MM.1S (cell line): ENCODE measurements around the gene FAAP100.
"Not testable (repeated sequence)": the region's sequence is repeated elsewhere in the genome, so short reads cannot be mapped to it uniquely, and the experiment has no call there.

Source experiments
- DNase-seq: peaks from one replicate; pipeline ENCODE4 v3.0.0-alpha.2; 2015
- H2AFZ ChIP-seq: fragments of 300-600 bp; sonication (generic); 2 replicates; pipeline ENCODE4 v1.6.0; 2016; ENCODE audit warnings: antibody characterized with exemption, low read length
- H3F3A ChIP-seq: fragments of 300-600 bp; sonication (generic); 2 replicates; pipeline ENCODE4 v1.6.1; 2016; ENCODE audit warnings: mild to moderate bottlenecking, antibody characterized with exemption, low read length, moderate library complexity, mixed read lengths; ENCODE audit not compliant: insufficient read depth
- H3K27ac ChIP-seq: fragments of 300-600 bp; sonication (generic); 2 replicates; pipeline ENCODE4 v1.5.1; 2016; ENCODE audit warnings: mild to moderate bottlenecking, low read length
- H3K27me3 ChIP-seq: fragments of 300-600 bp; sonication (generic); replicated peaks from 2 replicates; pipeline ENCODE4 v1.6.0; 2016; ENCODE audit warnings: low read length; ENCODE audit not compliant: insufficient read depth
- H3K36me3 ChIP-seq: fragments of 300-600 bp; sonication (generic); replicated peaks from 2 replicates; pipeline ENCODE4 v1.6.1; 2016; ENCODE audit warnings: mild to moderate bottlenecking, low read length, mixed read lengths; ENCODE audit not compliant: insufficient read depth
- H3K4me1 ChIP-seq: fragments of 300-600 bp; sonication (generic); 2 replicates; pipeline ENCODE4 v1.6.1; 2016; ENCODE audit warnings: low read length, mixed read lengths
- H3K4me2 ChIP-seq: fragments of 300-600 bp; sonication (generic); 2 replicates; pipeline ENCODE4 v1.6.0; 2016; ENCODE audit warnings: low read depth, low read length
- H3K4me3 ChIP-seq: fragments of 300-600 bp; sonication (generic); 2 replicates; pipeline ENCODE4 v1.5.1; 2016; ENCODE audit warnings: low read length, mixed read lengths
- H3K79me2 ChIP-seq: fragments of 300-600 bp; sonication (generic); 2 replicates; pipeline ENCODE4 v1.6.1; 2016; ENCODE audit warnings: mixed run types, low read length, mixed read lengths
- H3K9ac ChIP-seq: fragments of 300-600 bp; sonication (generic); 2 replicates; pipeline ENCODE4 v1.6.1; 2016; ENCODE audit warnings: low read length, mixed read lengths
- H3K9me2 ChIP-seq: fragments of 300-600 bp; sonication (generic); replicated peaks from 2 replicates; pipeline ENCODE4 v1.6.1; 2016; ENCODE audit warnings: mild to moderate bottlenecking, low read length, mixed read lengths; ENCODE audit not compliant: insufficient read depth
- H3K9me3 ChIP-seq: fragments of 300-600 bp; sonication (generic); replicated peaks from 2 replicates; pipeline ENCODE4 v1.6.1; 2016; ENCODE audit warnings: mild to moderate bottlenecking, low read length, mixed read lengths; ENCODE audit not compliant: insufficient read depth
- H4K20me1 ChIP-seq: fragments of 300-600 bp; sonication (generic); 2 replicates; pipeline ENCODE4 v1.6.1; 2016; ENCODE audit warnings: mild to moderate bottlenecking, low read length, moderate library complexity, mixed read lengths; ENCODE audit not compliant: insufficient read depth
- EZH2 ChIP-seq: fragments of 300-600 bp; sonication (generic); optimal IDR thresholded peaks from 2 replicates; pipeline ENCODE3; 2017; ENCODE audit warnings: low read depth, mild to moderate bottlenecking, antibody characterized with exemption, low read length, mixed read lengths
- EZH2phosphoT487 ChIP-seq: fragments of 300-600 bp; sonication (generic); IDR thresholded peaks from 2 replicates; pipeline ENCODE4 v1.6.1; 2018; ENCODE audit warnings: antibody characterized with exemption, low read length
- TF ChIP-seq, protein P1 (sequence below): fragments of 300-600 bp; sonication (generic); IDR thresholded peaks from 2 replicates; pipeline ENCODE4 v1.5.1; 2016; ENCODE audit warnings: antibody characterized with exemption, low read length, mixed read lengths

Gene FAAP100

DNA sequence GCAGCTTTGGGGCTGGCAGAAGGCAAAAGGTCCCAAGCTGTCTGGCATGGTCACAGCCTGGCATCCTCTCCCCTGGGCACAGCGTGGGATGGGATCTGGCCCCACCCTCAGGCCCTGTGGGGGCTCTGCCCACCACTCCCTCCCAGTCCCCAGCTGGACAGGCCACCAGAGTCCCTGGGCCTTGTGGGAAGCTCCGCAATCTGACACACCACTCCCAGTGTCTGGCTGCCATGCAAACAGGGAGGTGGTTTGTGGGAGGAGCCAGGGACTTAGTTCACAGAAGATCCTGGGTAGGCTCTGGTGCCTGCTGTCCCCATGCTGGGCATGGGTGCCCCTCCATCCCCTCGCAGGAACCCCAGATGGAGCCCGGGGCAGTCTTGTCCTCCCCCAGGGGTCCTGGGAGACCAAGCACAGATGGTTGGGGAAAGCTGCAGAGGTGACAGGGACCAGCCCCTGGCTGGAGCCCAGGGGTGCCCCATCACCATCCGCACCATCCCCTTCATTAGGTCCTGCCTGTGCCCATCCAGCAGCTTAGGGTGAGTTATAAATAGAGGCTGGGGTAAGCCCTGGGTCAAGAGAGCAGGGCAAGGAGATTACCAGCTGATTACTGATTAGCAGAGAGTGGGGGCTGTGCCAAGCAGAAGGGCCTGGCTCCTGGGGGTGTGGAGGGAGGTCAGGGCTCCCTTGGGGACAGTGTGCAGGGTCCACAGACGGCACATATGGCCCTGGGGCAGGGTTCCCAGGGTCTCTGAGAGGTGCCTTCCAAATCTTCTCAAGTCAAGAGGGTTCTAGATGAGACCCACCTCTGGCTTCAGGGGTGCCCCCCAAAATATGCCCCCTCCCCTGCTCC lies 17.8 kb downstream of the FAAP100 start:
- no peak overlapping the region for H3K4me3 ChIP-seq
- TF ChIP-seq EZH2phosphoT487: no peak
- TF ChIP-seq EZH2: no peak
- TF ChIP-seq, protein P1, sequence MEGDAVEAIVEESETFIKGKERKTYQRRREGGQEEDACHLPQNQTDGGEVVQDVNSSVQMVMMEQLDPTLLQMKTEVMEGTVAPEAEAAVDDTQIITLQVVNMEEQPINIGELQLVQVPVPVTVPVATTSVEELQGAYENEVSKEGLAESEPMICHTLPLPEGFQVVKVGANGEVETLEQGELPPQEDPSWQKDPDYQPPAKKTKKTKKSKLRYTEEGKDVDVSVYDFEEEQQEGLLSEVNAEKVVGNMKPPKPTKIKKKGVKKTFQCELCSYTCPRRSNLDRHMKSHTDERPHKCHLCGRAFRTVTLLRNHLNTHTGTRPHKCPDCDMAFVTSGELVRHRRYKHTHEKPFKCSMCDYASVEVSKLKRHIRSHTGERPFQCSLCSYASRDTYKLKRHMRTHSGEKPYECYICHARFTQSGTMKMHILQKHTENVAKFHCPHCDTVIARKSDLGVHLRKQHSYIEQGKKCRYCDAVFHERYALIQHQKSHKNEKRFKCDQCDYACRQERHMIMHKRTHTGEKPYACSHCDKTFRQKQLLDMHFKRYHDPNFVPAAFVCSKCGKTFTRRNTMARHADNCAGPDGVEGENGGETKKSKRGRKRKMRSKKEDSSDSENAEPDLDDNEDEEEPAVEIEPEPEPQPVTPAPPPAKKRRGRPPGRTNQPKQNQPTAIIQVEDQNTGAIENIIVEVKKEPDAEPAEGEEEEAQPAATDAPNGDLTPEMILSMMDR: no peak
- DNase-seq: no peak
- H3K9me2 ChIP-seq: no peaks in the 10 kb centered on the region
- H3K9me3 ChIP-seq: no peaks in the 10 kb centered on the region
- no peak overlapping the region for H3K9ac ChIP-seq
- H4K20me1 ChIP-seq: no peaks in the 10 kb centered on the region
- no peaks in the 10 kb centered on the region for H3F3A ChIP-seq
- no peaks in the 10 kb centered on the region for H3K27me3 ChIP-seq
- no peak overlapping the region for H2AFZ ChIP-seq
- H3K79me2 ChIP-seq: no peaks in the 10 kb centered on the region
- H3K4me2 ChIP-seq: no peak overlapping the region
- 0 out of 2 replicates have a peak, but pooled peaks cover 6% of the 10 kb centered on the region for H3K4me1 ChIP-seq
- no peak overlapping the region for H3K27ac ChIP-seq
- H3K36me3 ChIP-seq: no peaks in the 10 kb centered on the region

DNA sequence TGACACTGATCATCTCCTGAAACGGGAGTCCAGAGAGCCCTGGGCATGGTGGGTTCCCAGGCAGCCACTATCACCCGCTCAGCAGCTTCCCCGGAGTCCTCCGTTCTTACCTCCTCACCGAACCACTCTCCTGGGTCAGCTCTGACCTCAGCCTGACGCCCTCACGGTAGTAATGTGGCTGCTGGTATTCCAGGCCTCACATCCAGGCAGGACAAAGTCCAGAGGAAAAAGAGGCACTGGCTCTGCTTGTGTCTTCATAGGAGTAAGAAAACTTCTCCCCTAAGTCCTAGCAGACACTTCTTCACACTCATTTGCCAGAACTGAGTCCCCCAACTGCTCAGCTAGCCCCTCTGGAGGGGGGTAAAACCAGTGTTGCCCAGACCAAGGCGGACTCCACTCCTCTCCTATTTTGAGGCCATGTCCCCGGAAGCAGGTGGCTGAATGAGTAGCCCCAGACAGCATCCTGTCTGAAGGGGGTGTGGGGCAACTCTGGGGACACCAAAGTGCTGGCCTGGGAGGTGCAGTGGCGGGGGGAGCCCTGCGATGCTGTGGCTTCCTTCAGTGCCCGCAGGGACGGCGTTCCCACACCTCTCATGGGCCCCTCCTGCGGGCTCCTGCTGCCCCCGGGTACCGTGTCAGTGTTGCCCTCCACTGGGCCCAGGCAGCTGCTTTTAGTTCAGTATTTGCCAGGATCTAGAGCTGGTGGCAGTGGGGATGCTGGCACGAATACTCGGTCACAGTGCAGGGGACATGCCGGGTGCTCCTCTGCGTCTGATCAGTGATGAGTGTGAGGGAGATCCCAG lies 18.6 kb downstream of the FAAP100 start:
- no peak overlapping the region for H3K27ac ChIP-seq
- H3F3A ChIP-seq: no peaks in the 10 kb centered on the region
- H3K4me3 ChIP-seq: no peak overlapping the region
- no peaks in the 10 kb centered on the region for H3K9me3 ChIP-seq
- TF ChIP-seq EZH2phosphoT487 (no peak), EZH2 (no peak)
- TF ChIP-seq, protein P1: no peak
- no peaks in the 10 kb centered on the region for H3K27me3 ChIP-seq
- H3K9me2 ChIP-seq: no peaks in the 10 kb centered on the region
- no peaks in the 10 kb centered on the region for H4K20me1 ChIP-seq
- H3K79me2 ChIP-seq: no peaks in the 10 kb centered on the region
- 0 out of 2 replicates have a peak, but pooled peaks cover 6% of the 10 kb centered on the region for H3K4me1 ChIP-seq
- H3K4me2 ChIP-seq: no peak overlapping the region
- no peak overlapping the region for H2AFZ ChIP-seq
- H3K9ac ChIP-seq: no peak overlapping the region
- no peak for DNase-seq
- H3K36me3 ChIP-seq: no peaks in the 10 kb centered on the region

DNA sequence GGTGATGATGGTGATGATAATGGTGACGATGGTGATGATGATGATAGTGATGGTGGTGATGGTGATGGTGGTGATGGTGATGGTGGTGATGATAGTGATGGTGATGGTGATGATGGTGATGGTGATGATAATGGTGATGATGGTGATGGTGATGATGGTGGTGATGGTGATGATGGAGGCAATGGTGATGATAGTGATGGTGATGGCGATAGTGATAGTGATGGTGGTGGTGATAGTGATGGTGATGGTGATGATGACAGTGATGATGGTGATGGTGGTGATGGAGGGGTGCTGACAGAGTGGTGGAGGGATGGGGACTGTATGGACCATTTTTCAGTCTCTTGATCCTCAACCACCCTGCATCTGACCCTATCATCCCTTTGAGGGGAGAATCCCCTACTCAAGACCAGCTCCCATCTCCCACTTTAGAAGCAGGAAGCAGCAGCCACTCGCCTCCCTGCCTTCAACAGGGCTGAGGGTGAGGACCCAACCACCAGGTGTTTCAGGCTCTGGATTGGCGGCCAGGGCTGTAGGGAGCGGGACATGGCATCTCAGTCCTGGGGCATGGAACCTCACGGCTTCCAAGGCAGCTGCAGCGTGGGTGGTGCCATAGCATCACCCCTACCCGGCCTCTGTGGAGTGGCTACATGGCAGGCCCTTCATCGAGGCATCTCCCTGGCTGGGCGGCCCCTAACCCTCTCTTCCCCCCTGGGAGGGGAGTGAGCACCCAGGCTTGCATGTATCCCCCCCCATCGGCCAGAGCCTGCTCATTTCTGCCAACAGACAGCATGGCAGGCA lies 19.5 kb downstream of the FAAP100 start:
- no peaks in the 10 kb centered on the region for H3F3A ChIP-seq
- no peak overlapping the region for H3K27ac ChIP-seq
- H3K4me2 ChIP-seq: no peak overlapping the region
- peaks cover under 1% of the 10 kb centered on the region; the same call in 1 of the 2 replicates for H3K27me3 ChIP-seq
- no peaks in the 10 kb centered on the region for H4K20me1 ChIP-seq
- H3K9me3 ChIP-seq: no peaks in the 10 kb centered on the region
- TF ChIP-seq EZH2phosphoT487: no peak
- TF ChIP-seq, protein P1: no peak
- no peak for TF ChIP-seq EZH2
- H3K9ac ChIP-seq: no peak overlapping the region
- DNase-seq: no peak
- H3K9me2 ChIP-seq: no peaks in the 10 kb centered on the region
- H3K4me1 ChIP-seq: 0 out of 2 replicates have a peak, but pooled peaks cover 6% of the 10 kb centered on the region
- no peaks in the 10 kb centered on the region for H3K79me2 ChIP-seq
- no peaks in the 10 kb centered on the region for H3K36me3 ChIP-seq
- H3K4me3 ChIP-seq: no peak overlapping the region
- no peak overlapping the region for H2AFZ ChIP-seq

DNA sequence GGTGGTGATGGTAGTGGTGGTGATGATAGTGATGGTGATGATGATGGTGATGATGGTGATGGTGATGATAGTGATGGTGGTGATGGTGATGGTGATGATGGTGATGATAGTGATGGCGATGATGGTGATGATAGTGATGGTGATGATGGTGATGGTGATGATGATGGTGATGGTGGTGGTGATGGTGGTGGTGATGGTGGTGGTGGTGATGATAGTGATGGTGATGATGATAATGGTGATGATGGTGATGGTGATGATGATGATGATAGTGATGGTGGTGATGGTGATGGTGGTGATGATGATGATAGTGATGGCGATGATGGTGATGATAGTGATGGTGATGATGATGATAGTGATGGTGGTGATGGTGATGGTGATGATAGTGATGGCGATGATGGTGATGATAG lies 20.2 kb downstream of the FAAP100 start:
- H3K79me2 ChIP-seq, H3K4me2 ChIP-seq, H3F3A ChIP-seq, H2AFZ ChIP-seq, DNase-seq, H3K9me2 ChIP-seq, H3K27me3 ChIP-seq, H3K4me1 ChIP-seq, H3K9me3 ChIP-seq, H3K9ac ChIP-seq, H3K27ac ChIP-seq, H4K20me1 ChIP-seq, H3K4me3 ChIP-seq, H3K36me3 ChIP-seq: not testable (repeated sequence)

DNA sequence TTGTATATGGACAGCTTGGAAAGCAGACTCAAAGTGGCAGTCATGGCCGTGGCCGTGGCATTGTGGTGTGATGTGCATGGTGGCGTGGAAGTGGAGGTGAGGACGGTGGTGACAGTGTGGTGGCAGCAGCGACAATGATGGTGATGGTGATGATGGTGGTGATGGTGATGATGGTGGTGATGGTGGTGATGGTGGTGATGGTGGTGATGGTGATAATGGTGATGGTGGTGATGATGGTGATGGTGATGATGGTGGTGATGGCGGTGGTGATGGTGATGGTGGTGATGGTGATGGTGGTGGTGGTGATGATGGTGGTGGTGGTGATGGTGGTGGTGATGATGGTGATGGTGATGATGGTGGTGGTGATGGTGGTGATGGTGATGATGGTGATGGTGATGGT lies 21.1 kb downstream of the FAAP100 start:
- not testable (repeated sequence) for H3K9ac ChIP-seq, H3K4me1 ChIP-seq, H4K20me1 ChIP-seq, DNase-seq, H3K4me2 ChIP-seq, H3K4me3 ChIP-seq, H3K36me3 ChIP-seq, H3F3A ChIP-seq, H3K9me2 ChIP-seq, H3K27ac ChIP-seq, H2AFZ ChIP-seq, H3K9me3 ChIP-seq, H3K79me2 ChIP-seq
- peaks cover 13% of the 10 kb centered on the region for H3K27me3 ChIP-seq
